NCI-H2171 (cell line): Measurements from ENCODE around the gene RNF125.
"Not testable (repeated sequence)": the region's sequence is repeated elsewhere in the genome, so short reads cannot be mapped to it uniquely, and the experiment has no call there.

ENCODE experiments used
- DNase-seq: peaks from one replicate; lab custom pipeline; 2025; lab: John Stamatoyannopoulos, UW

The RNF125 gene

GRCh38 chr18:32025744-32026143, 7.1 kb downstream of the RNF125 start:
- no peak for DNase-seq

GRCh38 chr18:32026491-32027086, 8.0 kb downstream of the RNF125 start:
- no peak for DNase-seq

GRCh38 chr18:32029558-32029957, 10.9 kb downstream of the RNF125 start:
- no peak for DNase-seq

- no peak for DNase-seq
Observed at GRCh38 chr18:32032609-32033008, 14.0 kb downstream of the RNF125 start.

- no peak for DNase-seq
Observed at GRCh38 chr18:32036506-32037180, 18.0 kb downstream of the RNF125 start.

- DNase-seq: no peak
Observed at GRCh38 chr18:32037616-32038015, 19.0 kb downstream of the RNF125 start.

- no peak for DNase-seq
Observed at GRCh38 chr18:32040936-32041335, 22.3 kb downstream of the RNF125 start.

GRCh38 chr18:32042337-32042736, 23.7 kb downstream of the RNF125 start:
- DNase-seq: no peak

- DNase-seq: no peak
Observed at GRCh38 chr18:32048507-32049091, 30.0 kb downstream of the RNF125 start.

GRCh38 chr18:32049393-32050171, 31.0 kb downstream of the RNF125 start:
- no peak for DNase-seq

GRCh38 chr18:32056613-32057358, 38.2 kb downstream of the RNF125 start:
- peak; percentile 29 for DNase-seq

GRCh38 chr18:32057624-32058165, 39.1 kb downstream of the RNF125 start:
- DNase-seq: no peak

- DNase-seq: no peak
Observed at GRCh38 chr18:32060026-32060425, 41.4 kb downstream of the RNF125 start.

GRCh38 chr18:32067375-32068167, 48.9 kb downstream of the RNF125 start:
- no peak for DNase-seq

GRCh38 chr18:32072321-32072720, 53.7 kb downstream of the RNF125 start:
- DNase-seq: no peak

- no peak for DNase-seq
Observed at GRCh38 chr18:32074206-32074605, 55.6 kb downstream of the RNF125 start.

- no peak for DNase-seq
Observed at GRCh38 chr18:32078845-32079244, 60.2 kb downstream of the RNF125 start.

- no peak for DNase-seq
Observed at GRCh38 chr18:32081881-32082280, 63.3 kb downstream of the RNF125 start.

GRCh38 chr18:32083781-32084180, 65.2 kb downstream of the RNF125 start:
- no peak for DNase-seq

GRCh38 chr18:32086881-32087280, 68.3 kb downstream of the RNF125 start:
- DNase-seq: no peak

GRCh38 chr18:32090831-32091230, 72.2 kb downstream of the RNF125 start:
- DNase-seq: not testable (repeated sequence)
